Measurements from ENCODE around the gene CDC42BPB.

DNA sequence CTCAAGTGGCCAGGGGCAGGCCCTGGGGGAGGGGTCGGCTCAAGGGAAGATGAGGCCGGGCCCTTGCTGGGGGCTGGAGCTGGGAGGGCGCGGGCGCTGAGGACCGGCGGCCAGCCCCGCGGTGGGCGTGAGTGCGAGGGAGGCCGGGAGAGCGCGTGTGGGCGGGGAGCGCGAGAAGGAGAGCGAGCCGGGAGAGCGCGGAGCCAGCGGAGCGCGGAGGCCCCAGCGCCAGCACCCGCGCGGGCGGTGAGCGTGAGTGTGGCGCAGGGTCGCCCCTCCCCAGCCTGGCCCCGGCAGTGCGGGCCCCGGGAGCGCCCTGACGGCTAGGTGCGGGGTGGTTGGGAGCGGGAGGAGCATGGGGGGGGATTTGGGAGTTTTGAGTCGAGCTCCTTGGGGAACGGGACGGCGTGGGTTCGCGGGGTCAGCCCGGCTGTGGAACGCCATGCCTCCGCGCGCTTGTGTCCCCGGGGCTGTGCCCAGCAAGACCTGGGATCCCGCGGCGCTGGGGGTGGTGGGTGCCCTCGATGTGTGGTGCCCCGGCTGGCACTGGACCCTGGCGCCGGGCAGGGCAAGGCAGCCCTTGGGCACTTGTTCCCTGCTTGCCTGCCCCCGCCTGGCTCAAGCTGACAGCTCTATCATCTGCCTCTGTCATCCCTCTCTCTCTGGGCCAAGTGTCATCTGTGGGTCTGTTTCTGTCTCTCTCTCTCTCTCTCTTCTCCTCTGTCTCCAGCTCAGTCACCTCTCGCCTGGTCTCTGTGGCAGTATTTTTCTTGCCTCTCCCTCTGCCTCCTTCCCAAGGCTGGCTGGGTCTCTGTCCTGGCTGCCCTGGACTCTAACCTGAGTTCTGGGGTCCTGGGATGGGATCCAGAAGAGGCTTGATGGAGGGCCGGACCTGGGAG is 26.9 kb upstream of the CDC42BPB start, which contains the start of gene LBHD2:
- TF ChIP-seq, protein P1, sequence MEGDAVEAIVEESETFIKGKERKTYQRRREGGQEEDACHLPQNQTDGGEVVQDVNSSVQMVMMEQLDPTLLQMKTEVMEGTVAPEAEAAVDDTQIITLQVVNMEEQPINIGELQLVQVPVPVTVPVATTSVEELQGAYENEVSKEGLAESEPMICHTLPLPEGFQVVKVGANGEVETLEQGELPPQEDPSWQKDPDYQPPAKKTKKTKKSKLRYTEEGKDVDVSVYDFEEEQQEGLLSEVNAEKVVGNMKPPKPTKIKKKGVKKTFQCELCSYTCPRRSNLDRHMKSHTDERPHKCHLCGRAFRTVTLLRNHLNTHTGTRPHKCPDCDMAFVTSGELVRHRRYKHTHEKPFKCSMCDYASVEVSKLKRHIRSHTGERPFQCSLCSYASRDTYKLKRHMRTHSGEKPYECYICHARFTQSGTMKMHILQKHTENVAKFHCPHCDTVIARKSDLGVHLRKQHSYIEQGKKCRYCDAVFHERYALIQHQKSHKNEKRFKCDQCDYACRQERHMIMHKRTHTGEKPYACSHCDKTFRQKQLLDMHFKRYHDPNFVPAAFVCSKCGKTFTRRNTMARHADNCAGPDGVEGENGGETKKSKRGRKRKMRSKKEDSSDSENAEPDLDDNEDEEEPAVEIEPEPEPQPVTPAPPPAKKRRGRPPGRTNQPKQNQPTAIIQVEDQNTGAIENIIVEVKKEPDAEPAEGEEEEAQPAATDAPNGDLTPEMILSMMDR (IDR thresholded peaks at IDR 0.05), result no peak
- TF ChIP-seq POLR2A (IDR thresholded peaks at IDR 0.05), result no peak
